K562 (cell line): ENCODE data around the gene TMEM234. TPM values are rescaled to one million over a fixed set of nuclear protein-coding genes. Genes with fewer than 3 reads are reported as not detected.
"Not testable (repeated sequence)": the region's sequence is repeated elsewhere in the genome, so short reads cannot be mapped to it uniquely, and the experiment has no call there.

Experiments used
- ATAC-seq: fragments of 200-7000 bp; cut with Tn5 transposase; 3 replicates; pipeline ENCODE4 v1.9.1; 2020; ENCODE audit warnings: moderate library complexity
- BruUV-seq: library from RNA; stranded (reverse); fragments of 400-500 nt; replicated peaks from 2 replicates; lab custom pipeline; 2021; lab: Mats Ljungman, UMichigan
- CTCF ChIA-PET: fragments of 300-600 bp; formaldehyde crosslinking; extraction: SDS; loops from one replicate; lab custom pipeline; 2021; ENCODE audit warnings: low intra/inter-chr PET ratio; lab: Yijun Ruan, JAX
- POLR2A ChIA-PET: fragments of 300-600, 350-650 bp; sonication (Branson Sonifier 250); formaldehyde crosslinking; extraction: SDS; loops from one replicate; lab custom pipeline; 2021; ENCODE audit warnings: antibody characterized with exemption, inconsistent platforms; lab: Yijun Ruan, JAX
- DNase-seq, 4 experiments: peaks; one replicate each; pipeline versions ENCODE4 v3.0.0 to v3.0.0-alpha.2; 2011 to 2018; ENCODE audit warnings: low spot score in 3 of 4, mixed read lengths in 3 of 4; ENCODE audit errors: extremely low read depth in 1 of 4
- FAIRE-seq: peaks from 2 replicates; lab custom pipeline; 2011; peaks lifted over from hg19 to GRCh38; lab: Jason Lieb, UNC
- H2AFZ ChIP-seq: 2 replicates; pipeline ENCODE4 v1.6.0; 2011; ENCODE audit warnings: low read depth, low read length, control low read depth, inconsistent platforms
- H3K27ac ChIP-seq: fragments of 200-600 bp; 3 replicates; pipeline ENCODE4 v1.8.0; 2011; ENCODE audit warnings: low read depth, mild to moderate bottlenecking, control low read depth, inconsistent platforms, low read length, moderate library complexity, mixed read lengths; ENCODE audit errors: extremely low read depth
- H3K27me3 ChIP-seq, 2 experiments: fragments of 300-600 bp in 1 of 2; 2 replicates in 1 of 2; 3 replicates in 1 of 2; pipeline versions ENCODE4 v1.6.0 to v1.8.0; 2011; ENCODE audit warnings: inconsistent platforms in 2 of 2, low read length in 2 of 2, mild to moderate bottlenecking in 1 of 2, mixed read lengths in 1 of 2, moderate library complexity in 1 of 2; ENCODE audit not compliant: control insufficient read depth in 2 of 2, insufficient read depth in 2 of 2
- H3K36me3 ChIP-seq: fragments of 300-600 bp; 3 replicates; pipeline ENCODE4 v1.8.0; 2011; ENCODE audit warnings: mild to moderate bottlenecking, low read length, inconsistent platforms; ENCODE audit not compliant: control insufficient read depth, insufficient read depth
- H3K4me1 ChIP-seq, 2 experiments: fragments of 200-600 bp in 1 of 2; replicated peaks in 1 of 2; 2 replicates in 1 of 2; 3 replicates in 1 of 2; pipeline versions ENCODE4 v1.5.1 to v1.8.0; 2011; ENCODE audit warnings: inconsistent platforms in 2 of 2, low read length in 2 of 2, mild to moderate bottlenecking in 1 of 2, mixed read lengths in 1 of 2, moderate library complexity in 1 of 2; ENCODE audit not compliant: control insufficient read depth in 2 of 2, insufficient read depth in 2 of 2
- H3K4me2 ChIP-seq: 2 replicates; pipeline ENCODE4 v1.6.1; 2011; ENCODE audit warnings: low read length, control low read depth, inconsistent platforms, mixed read lengths; ENCODE audit not compliant: insufficient read depth
- H3K4me3 ChIP-seq: fragments of 200-600 bp; sonication (generic), shearing (Covaris generic); 2 replicates; pipeline ENCODE4 v1.5.1; 2016; ENCODE audit warnings: control low read depth, inconsistent platforms
- H3K79me2 ChIP-seq: fragments of 200-600 bp; 3 replicates; pipeline ENCODE4 v1.8.0; 2011; ENCODE audit warnings: low read length, inconsistent platforms; ENCODE audit not compliant: control insufficient read depth, insufficient read depth
- H3K9ac ChIP-seq, 2 experiments: 2 replicates each; pipeline versions ENCODE4 v1.6.0 to v1.6.1; 2011; ENCODE audit warnings: low read depth in 2 of 2, low read length in 2 of 2, control low read depth in 1 of 2, inconsistent platforms in 1 of 2, mild to moderate bottlenecking in 1 of 2, mixed read lengths in 1 of 2; ENCODE audit not compliant: insufficient read depth in 1 of 2
- H3K9me1 ChIP-seq: one replicate; pipeline ENCODE4 v1.6.0; 2011; ENCODE audit warnings: inconsistent platforms, mild to moderate bottlenecking, low read length, moderate library complexity; ENCODE audit not compliant: control insufficient read depth, insufficient read depth
- H3K9me3 ChIP-seq: replicated peaks from 2 replicates; pipeline ENCODE4 v1.5.1; 2011; ENCODE audit warnings: low read depth, low read length, inconsistent platforms; ENCODE audit not compliant: control insufficient read depth, insufficient read depth
- H4K20me1 ChIP-seq: replicated peaks from 2 replicates; pipeline ENCODE4 v1.6.1; 2011; ENCODE audit warnings: low read length, inconsistent platforms, mixed read lengths; ENCODE audit not compliant: control insufficient read depth, insufficient read depth
- CBX5 ChIP-seq: IDR thresholded peaks from 2 replicates; pipeline ENCODE4 v1.6.1; 2014; ENCODE audit warnings: low read depth, borderline replicate concordance
- ERF ChIP-seq: fragments of 450-650 bp; formaldehyde crosslinking; IDR thresholded peaks from 2 replicates; pipeline ENCODE4 v1.4.0; 2020; ENCODE audit warnings: mild to moderate bottlenecking, mixed read lengths
- EWSR1 ChIP-seq: fragments of 450-650 bp; IDR thresholded peaks from 2 replicates; pipeline ENCODE4 v1.6.1; 2018; ENCODE audit warnings: borderline replicate concordance, mild to moderate bottlenecking, low read depth, moderate library complexity; ENCODE audit not compliant: partially characterized antibody
- GABPB1 ChIP-seq: sonication (generic); formaldehyde crosslinking; IDR thresholded peaks from 2 replicates; pipeline ENCODE4 v1.8.0; 2022; ENCODE audit warnings: mild to moderate bottlenecking, missing genetic modification reagents
- HSF4 ChIP-seq: fragments of 250-450 bp; sonication (Bioruptor Pico); IDR thresholded peaks from 2 replicates; pipeline ENCODE4 v2.1.2; 2022; ENCODE audit warnings: mild to moderate bottlenecking, moderate library complexity, borderline replicate concordance
- MITF ChIP-seq: IDR thresholded peaks from 2 replicates; pipeline ENCODE4 v1.6.1; 2014; ENCODE audit warnings: antibody characterized with exemption
- NRF1 ChIP-seq, 2 experiments: fragments of 450-650 bp; IDR thresholded peaks in 1 of 2; conservative IDR thresholded peaks in 1 of 2; 2 replicates each; pipeline ENCODE4 v1.6.1; 2014; ENCODE audit warnings: mild to moderate bottlenecking in 2 of 2
- SFPQ ChIP-seq: fragments of 200-400 bp; formaldehyde crosslinking; IDR thresholded peaks from 2 replicates; pipeline ENCODE4 v1.6.1; 2017; ENCODE audit warnings: mild to moderate bottlenecking, low read depth, low read length, moderate library complexity
- SRSF9 ChIP-seq: fragments of 200-400 bp; formaldehyde crosslinking; IDR thresholded peaks from 2 replicates; pipeline ENCODE4 v1.6.1; 2017; ENCODE audit warnings: low read depth, low read length, borderline replicate concordance
- TARDBP ChIP-seq: fragments of 450-650 bp; IDR thresholded peaks from 2 replicates; pipeline ENCODE4 v1.6.1; 2016
- ZBTB2 ChIP-seq: fragments of 450-650 bp; IDR thresholded peaks from 2 replicates; pipeline ENCODE4 v1.6.1; 2016; ENCODE audit warnings: antibody characterized with exemption
- ZFPM2 ChIP-seq: fragments of 250-450 bp; sonication (Bioruptor Pico); IDR thresholded peaks from 2 replicates; pipeline ENCODE4 v1.5.1; 2022; ENCODE audit warnings: mild to moderate bottlenecking
- ZNF551 ChIP-seq: fragments of 250-450 bp; sonication (Bioruptor Pico); IDR thresholded peaks from 2 replicates; pipeline ENCODE4 v1.5.0; 2021; ENCODE audit warnings: mild to moderate bottlenecking, moderate library complexity
- WGBS: fragments of 100-300 bp; shearing (Covaris generic); methylation state at CpG from one replicate; pipeline ENCODE4 v1.1.6; 2016; ENCODE audit warnings: low coverage, mixed read lengths; ENCODE audit not compliant: insufficient coverage; ENCODE audit errors: missing lambda C conversion rate; 5-methylcytosine and 5-hydroxymethylcytosine counted together
- in situ Hi-C: fragments of 300-500 bp; cut with MboI; formaldehyde crosslinking; loops from 4 replicates; pipeline ENCODE4 v1.15.0; 2018; ENCODE audit warnings: inconsistent platforms, mixed read lengths
- intact Hi-C: fragments of 100-400 bp; cut with micrococcal nuclease; formaldehyde crosslinking; loops from 2 replicates; pipeline ENCODE4 v1.14.2; 2022
- polyA plus RNA-seq, 8 experiments: library from polyadenylated mRNA; depleted of rRNA in 4 of 8; stranded (reverse) in 5 of 8; unstranded in 3 of 8; fragments of >200 nt; fragmentation: Nextera tagmentation in 2 of 8; fragmentation: Illumina TruSeq in 1 of 8; extraction: Ambion mirVana in 2 of 8; extraction: Trizol in 1 of 8; gene quantifications; 2 replicates each; pipeline versions ENCODE4 v1.2.1 to v1.2.3, GENCODE V29; 2011 to 2014; ENCODE audit warnings: inconsistent platforms in 1 of 8, missing spikeins in 1 of 8
- total RNA-seq, 7 experiments: library from RNA; depleted of rRNA in 6 of 7; stranded (reverse); fragments of >200 nt in 6 of 7; fragmentation: Illumina TruSeq in 2 of 7; extraction: Trizol in 2 of 7; gene quantifications; 2 replicates each; pipeline versions ENCODE4 v1.2.1 to v1.2.3, GENCODE V29; 2011 to 2021; ENCODE audit warnings: low replicate concordance in 1 of 7

TMEM234 gene
- total and polyA plus RNA-seq, 9 of the 15 experiments (the other 6 are each of a cell fraction or from before 2014, with no cell fraction given): 5.0 to 12.9 (median 7.6) TPM

- H3K36me3 ChIP-seq, H3K4me1 ChIP-seq, intact Hi-C loops, ATAC-seq, in situ Hi-C loops, H3K9me1 ChIP-seq, H3K4me2 ChIP-seq, H2AFZ ChIP-seq, BruUV-seq, H3K9ac ChIP-seq, H3K4me3 ChIP-seq, DNase-seq, H3K27me3 ChIP-seq, CTCF ChIA-PET, FAIRE-seq, H4K20me1 ChIP-seq, H3K27ac ChIP-seq, H3K9me3 ChIP-seq, H3K79me2 ChIP-seq: not testable (repeated sequence)
- WGBS: 57% methylated on average over 4 of the region's 4 CpGs
- POLR2A ChIA-PET: interaction anchor here (0.9 to 1.3 kb wide), 2 partner anchors 15 to 73 kb away, joined by 3 read pairs; partner anchors contain the start of gene MARCKSL1
These were observed 41.1 kb upstream of the TMEM234 start for GRCh38 chr1:32263236-32263593.

GRCh38 chr1:32257227-32257508 lies 35.0 kb upstream of the TMEM234 start:
- ChIA-PET POLR2A (interaction anchor here (1.0 to 1.6 kb wide), 2 partner anchors 9 to 19 kb away, joined by 4 read pairs; no protein-coding TSS in a partner anchor), CTCF (no interaction called here)
- DNase-seq (no peak), ATAC-seq (no peak), FAIRE-seq (no peak)
- no peak overlapping the region for H2AFZ ChIP-seq
- no TSS peak for BruUV-seq
- H3K4me1 ChIP-seq: peaks cover 3 to 4% of the 10 kb centered on the region in 2 experiments; a peak in 3 of 5 replicates
- H3K4me2 ChIP-seq: no peak overlapping the region
- no peak overlapping the region for H3K27ac ChIP-seq
- no peaks in the 10 kb centered on the region for H3K27me3 ChIP-seq
- H3K79me2 ChIP-seq: no peaks in the 10 kb centered on the region
- intact Hi-C loops: no loop called here
- no peak overlapping the region for H3K9ac ChIP-seq
- H4K20me1 ChIP-seq: no peaks in the 10 kb centered on the region
- no peak overlapping the region for H3K4me3 ChIP-seq
- H3K36me3 ChIP-seq: no peaks in the 10 kb centered on the region
- in situ Hi-C loops: no loop called here
- no peaks in the 10 kb centered on the region for H3K9me3 ChIP-seq
- 37% methylated on average over 6 of the region's 6 CpGs for WGBS
- H3K9me1 ChIP-seq: no peaks in the 10 kb centered on the region
- TF ChIP-seq MITF (no peak), ZNF551 (CRISPR knock-in tag) (no peak), ZBTB2 (no peak), GABPB1 (CRISPR knock-in tag) (no peak), EWSR1 (no peak), ERF (no peak), ZFPM2 (CRISPR knock-in tag) (no peak), HSF4 (CRISPR knock-in tag) (no peak), SRSF9 (no peak), NRF1 (conservative IDR thresholded peaks at IDR 0.05 in 1 of 2, IDR thresholded peaks at IDR 0.05 in 1 of 2) (no peak), TARDBP (no peak), SFPQ (no peak), CBX5 (no peak)
